Measurements from ENCODE around the gene SERPINB1. TPM values are rescaled to one million over a fixed set of nuclear protein-coding genes. Genes with fewer than 3 reads are reported as not detected.

Gene SERPINB1
- total RNA-seq, 4 donors from 2014 or later: 33.3 to 48.9 (median 42.1) TPM

GRCh38 chr6:2792330-2793110 is 49.1 kb downstream of the SERPINB1 start:
- TF ChIP-seq CTCF (IDR thresholded peaks at IDR 0.05; ENCODE audit: low read depth): no peak

DNA sequence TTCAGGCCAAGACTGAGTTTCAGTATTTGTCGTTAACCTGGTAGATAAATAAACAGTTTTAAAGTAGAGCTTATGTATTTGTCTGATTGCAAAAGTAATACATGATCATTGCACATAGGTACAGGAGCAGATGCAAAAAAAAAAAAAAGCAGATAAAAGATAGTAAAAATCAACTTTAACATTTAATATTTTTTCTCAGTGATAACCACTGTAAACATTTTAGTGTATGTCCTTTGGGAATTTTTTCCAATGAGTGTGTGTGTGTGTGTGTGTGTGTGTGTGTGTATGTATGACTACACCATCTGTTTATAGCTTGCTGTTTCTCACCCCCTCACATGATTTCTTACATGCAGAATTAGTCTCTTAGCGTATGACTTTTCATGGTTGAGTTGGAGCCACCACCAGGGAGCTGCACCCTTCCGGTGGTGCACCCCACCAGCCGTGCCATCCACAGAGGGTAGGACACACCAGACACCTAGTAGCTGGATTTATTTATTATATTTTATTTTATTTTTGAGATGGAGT is 50.2 kb downstream of the SERPINB1 start:
- TF ChIP-seq CTCF (IDR thresholded peaks at IDR 0.05; ENCODE audit: low read depth): no peak

GRCh38 chr6:2790588-2791449 is 50.8 kb downstream of the SERPINB1 start:
- TF ChIP-seq CTCF (IDR thresholded peaks at IDR 0.05; ENCODE audit: low read depth): no peak

- TF ChIP-seq CTCF (IDR thresholded peaks at IDR 0.05; ENCODE audit: low read depth): no peak
Observed at GRCh38 chr6:2786269-2786668, 55.4 kb downstream of the SERPINB1 start.

- TF ChIP-seq CTCF (IDR thresholded peaks at IDR 0.05; ENCODE audit: low read depth): no peak
Observed at GRCh38 chr6:2784930-2785329, 56.7 kb downstream of the SERPINB1 start.

DNA sequence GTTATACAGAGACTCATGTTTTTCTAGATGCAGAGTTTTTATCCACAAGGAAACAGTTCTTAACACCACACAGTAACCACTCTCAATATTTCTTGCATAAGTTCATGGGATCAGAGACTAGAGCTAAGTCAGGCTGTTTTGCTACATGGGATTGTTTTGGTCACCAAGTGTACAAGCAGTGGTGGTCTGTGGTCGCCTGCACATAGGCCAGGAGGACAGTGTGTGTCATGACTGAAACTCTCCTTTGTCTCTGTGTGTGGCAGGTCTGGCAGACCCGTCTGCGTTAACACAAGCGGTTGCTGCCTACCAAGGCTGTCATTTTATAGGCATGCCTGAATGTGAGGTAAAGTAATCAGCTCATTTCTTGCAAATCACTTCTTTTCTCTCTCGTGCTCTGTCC is 57.6 kb downstream of the SERPINB1 start:
- no peak for TF ChIP-seq CTCF (IDR thresholded peaks at IDR 0.05; ENCODE audit: low read depth)

Measured in subcutaneous adipose tissue (tissue), 4 donors.